Activated CD8-positive, alpha-beta memory T cell treated with anti-CD3 and anti-CD28 coated beads, Interleukin-2, amount 50 U/mL, for 48 hours (primary cell): ENCODE measurements around the gene UGT1A4.

Experiments used
- DNase-seq: peaks from one replicate; pipeline ENCODE4 v3.0.0-alpha.2; 2020

Gene UGT1A4

DNA sequence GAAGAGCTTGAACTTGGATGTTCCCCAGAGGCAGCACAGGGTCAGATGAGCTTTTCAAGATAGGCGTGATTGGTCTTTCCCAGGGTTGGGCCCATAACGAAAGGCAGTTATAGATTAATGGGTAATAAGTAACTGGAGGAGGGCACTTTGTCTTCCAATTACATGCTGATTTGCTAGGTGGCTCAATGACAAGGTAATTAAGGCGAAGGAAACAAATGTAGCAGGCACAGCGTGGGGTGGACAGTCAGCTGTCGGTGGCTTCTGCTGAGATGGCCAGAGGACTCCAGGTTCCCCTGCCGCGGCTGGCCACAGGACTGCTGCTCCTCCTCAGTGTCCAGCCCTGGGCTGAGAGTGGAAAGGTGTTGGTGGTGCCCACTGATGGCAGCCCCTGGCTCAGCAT lies at the start of gene UGT1A4:
Gene UGT1A4 (plus strand): TSS at position 185 of the 400 bp plus-strand sequence. CDS start 85 bp downstream, at position 270.
- DNase-seq = no peak

DNA sequence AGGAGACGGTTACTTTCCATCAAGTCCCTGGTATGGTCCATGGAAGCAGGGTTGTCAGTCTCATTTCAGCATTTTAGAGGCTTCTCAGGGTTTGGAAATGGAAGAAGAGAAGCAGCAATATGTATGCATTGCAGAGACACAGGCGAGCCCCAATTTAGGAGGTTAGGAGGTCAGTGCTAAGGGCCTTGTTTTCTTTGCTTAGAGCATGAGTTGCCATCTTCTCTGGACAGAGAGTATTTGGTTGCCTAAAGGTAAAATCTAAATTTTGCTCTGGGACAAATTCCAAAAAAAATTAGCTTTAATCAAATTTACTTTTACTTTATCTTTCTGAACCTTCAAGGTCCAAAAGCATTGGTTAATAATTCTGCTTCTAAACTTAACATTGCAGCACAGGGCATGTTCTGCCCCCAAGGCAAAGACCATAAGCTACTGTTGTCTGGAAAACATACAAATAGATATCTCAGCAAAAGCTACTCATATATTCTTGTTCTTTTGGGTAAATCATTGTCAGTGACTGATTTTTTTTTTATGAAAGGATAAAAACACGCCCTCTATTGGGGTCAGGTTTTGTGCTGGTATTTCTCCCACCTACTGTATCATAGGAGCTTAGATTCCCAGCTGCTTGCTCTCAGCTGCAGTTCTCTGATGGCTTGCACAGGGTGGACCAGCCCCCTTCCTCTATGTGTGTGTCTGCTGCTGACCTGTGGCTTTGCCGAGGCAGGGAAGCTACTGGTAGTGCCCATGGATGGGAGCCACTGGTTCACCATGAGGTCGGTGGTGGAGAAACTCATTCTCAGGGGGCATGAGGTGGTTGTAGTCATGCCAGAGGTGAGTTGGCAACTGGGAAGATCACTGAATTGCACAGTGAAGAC lies 47.0 kb upstream of the UGT1A4 start, which contains the start of gene UGT1A9:
Gene UGT1A9 (plus strand): TSS at position 609 of the 872 bp plus-strand sequence. CDS start 37 bp downstream, at position 646.
- no peak for DNase-seq

DNA sequence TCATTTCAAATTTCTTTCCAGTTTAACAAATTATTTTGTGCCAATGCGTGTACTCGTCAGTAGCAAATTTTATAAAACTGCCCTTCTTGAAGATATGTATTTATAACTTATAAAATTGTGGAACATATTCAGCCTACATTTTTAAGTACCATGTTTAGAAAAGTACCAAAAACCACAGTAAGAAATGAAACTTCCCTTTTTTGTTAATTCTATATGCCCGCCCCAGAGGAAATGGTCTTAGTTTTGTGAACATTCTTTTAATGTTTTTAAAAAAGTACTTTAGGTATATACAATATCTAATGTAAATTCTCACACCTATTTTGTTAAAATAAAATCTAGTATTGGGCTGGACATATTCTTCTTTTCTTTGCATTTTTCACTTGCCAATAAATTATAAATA lies 45.6 kb upstream of the UGT1A4 start:
- no peak for DNase-seq

DNA sequence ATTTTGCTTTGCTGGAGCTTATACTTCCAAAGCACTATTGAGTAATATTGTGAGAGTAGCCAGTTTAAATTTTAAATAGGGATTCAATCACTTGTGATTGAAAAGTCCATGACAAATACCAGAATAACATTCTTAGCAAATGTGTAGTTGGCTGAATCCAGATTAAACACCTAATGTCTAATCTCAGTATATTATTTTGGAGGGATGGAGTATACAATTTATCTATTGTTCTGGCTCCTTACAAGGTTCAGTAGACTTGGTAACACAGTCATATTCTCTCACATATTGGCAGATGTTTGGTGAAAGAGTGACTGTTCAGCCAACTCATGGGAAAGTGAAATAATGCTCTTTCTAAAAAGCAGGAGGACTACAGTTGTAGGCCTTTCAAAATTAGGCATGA lies 44.6 kb upstream of the UGT1A4 start:
- DNase-seq = no peak

DNA sequence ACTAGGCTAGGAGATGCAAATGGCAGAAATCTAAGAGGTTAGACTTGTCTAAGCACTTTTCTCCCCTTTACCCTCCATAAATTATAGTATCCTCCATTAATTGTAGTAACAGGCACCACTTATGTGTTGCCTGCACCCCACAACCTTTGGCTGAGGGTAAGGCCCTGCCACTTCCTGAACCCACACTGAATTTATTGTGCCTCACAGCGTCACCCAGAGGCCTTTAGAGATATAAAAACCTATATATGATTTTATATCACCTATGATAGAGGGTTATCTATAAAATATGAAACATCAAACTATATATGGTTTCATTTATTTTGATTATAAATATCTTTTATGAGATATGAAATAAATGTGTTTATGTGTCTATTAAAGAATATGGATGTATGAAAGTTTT lies 44.2 kb upstream of the UGT1A4 start:
- DNase-seq = no peak

DNA sequence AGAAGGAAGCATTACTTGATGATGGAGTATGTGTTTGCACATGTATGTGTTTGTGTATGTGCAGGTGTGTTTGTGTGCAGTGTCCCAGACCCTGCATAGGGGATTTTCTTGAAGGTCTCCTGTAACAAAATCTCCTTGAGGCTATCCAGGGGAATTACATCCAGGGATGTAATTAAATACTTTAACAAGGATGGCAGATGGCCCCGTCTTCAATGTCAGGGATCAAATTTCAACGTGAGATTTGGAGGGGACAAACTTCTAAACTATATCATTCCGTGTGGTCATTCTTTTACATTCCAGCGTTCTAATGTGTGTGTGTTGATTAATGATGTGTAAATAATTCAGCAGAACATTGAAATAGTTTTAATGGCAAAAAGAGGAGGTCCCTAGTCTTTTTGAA lies 43.5 kb upstream of the UGT1A4 start:
- DNase-seq = no peak

DNA sequence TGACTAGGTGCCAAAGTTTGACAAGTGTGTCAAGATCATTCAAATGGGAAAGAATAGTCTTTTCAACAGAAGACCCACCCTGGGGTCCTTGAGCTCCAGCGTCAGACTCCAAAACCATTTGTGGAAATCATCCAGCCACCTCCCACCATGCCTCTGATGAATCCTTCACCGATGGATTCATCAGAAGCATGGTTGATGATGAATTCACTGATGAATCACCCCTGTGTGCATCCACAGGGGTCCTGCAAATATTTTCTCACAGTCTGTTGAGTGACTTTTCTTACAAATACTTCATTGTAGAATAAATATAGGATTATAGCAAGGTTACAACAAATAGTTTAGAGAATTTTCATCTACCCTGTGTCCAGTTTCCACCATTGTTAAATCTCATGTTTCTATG lies 42.5 kb upstream of the UGT1A4 start:
- DNase-seq = no peak

DNA sequence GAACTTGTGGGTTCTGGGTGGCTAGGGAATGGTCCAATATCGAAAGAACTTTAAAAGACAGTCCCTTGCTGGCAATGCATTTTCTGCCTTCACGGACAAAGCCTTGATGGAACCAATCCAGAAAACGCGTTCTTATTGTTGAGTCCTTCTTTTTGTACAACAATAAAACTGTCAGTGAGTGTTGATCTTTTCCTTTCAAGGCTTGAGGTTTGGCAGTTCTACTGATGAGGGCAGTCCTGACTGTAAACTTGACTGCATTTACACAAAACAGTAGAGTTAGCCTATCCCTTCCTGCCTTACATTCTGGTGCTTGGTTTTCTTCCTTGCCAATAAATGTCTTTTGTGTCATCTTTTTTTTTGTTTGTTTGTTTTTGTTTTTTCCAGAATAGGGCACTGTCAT lies 39.3 kb upstream of the UGT1A4 start:
- DNase-seq = no peak

DNA sequence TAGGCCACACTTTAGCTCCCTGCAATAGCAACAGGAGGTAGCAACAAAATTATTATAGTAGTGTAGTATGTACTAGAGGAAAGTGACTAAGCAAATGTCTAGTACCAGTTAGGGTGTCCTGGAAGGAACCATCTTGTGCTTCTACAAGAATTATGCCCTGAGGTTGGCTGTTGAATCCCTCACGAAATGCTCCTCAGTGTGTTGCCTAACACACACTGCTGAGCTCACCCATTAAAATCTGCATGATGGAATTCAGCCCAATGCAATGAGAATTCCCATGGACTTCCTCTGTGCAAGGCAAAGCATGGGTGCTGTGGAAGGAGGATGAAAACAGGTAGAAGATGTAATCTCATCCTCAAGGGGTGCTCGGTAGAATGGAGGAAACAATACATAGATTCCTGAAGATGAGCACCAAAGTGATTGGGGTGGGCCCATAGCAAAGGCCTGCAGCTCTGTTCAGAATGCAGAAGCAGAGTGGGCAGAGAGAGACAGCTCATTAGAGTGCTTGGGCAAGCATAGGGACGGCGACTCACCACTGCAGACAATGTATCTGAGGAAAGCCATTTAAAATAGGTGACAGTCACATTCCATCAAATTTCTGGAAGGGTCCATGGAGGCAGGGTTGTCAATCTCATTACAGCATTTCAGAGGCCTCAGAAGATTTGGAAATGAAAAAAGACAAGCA lies 38.0 kb upstream of the UGT1A4 start:
- DNase-seq = no peak

DNA sequence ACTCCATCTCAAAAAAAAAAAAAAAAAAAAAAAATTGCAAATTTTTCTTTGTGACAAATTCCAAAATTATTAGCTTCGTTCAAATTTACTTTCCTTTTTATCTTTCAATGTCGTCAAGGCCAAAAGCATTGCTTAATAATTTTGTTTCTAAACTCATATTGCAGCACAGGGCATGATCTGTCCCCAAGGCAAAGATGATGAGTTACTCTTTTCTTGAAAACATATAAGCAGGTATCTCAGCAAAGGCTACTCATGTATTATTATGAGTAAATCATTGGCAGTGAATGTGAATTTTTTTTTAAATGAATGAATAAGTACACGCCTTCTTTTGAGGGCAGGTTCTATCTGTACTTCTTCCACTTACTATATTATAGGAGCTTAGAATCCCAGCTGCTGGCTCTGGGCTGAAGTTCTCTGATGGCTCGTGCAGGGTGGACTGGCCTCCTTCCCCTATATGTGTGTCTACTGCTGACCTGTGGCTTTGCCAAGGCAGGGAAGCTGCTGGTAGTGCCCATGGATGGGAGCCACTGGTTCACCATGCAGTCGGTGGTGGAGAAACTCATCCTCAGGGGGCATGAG lies 36.9 kb upstream of the UGT1A4 start, which contains the start of gene UGT1A7:
Gene UGT1A7 (plus strand): TSS at position 381 of the 579 bp plus-strand sequence. CDS start 37 bp downstream, at position 418.
- no peak for DNase-seq

DNA sequence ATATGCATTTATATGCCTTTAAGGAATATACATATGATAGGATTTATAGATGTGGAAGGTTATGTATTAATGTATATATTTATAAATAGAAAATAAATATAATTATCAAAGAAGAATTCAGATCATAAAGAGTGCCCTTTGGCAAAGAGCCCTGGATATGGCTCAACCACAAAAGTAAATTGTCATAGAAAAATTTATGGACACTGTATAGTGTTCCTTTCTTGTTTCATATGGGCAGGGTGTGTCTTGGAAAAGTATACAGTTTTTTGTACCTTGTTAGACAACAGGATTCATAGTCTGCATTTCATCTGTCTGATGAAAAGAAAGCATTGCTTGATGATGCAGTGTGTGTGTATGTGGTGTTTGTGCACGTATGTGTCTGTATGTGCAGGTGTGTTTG lies 33.9 kb upstream of the UGT1A4 start:
- no peak for DNase-seq

DNA sequence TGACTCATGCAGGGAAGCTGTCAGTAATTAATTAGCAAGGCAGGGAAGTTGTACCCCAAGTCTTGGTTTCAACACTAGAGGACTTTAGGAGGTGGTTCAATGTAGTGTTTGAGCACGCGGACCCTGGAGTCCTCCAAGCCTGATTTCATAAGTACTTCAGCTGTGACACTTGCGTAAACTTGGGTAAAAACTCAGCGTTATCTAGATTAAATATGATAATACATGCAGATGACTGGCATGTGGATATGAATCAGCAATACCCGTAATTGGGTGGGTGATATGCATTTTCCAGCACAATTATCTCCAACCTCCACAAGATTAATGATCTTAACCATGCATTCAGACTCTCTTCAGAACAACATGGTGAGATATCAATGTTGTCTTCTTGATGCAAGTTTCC lies 31.6 kb upstream of the UGT1A4 start:
- no peak for DNase-seq

DNA sequence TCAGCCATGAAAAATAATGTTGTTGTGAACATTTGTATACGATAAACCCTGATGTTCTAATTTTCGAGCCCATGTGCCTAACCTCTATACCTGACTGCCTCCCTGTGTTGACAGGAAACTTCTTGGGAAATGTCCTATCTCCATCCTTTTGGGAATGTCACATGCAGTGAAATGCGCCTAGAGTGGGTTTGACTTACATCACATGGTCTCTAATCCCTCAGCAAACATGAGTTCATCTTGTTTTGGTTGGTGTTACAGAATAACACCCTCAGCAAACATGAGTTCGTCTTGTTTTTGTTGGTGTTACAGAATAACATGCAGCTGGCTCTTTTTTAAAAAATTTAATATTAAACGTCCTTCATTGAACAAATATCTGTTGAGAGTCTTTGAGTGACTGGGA lies 30.2 kb upstream of the UGT1A4 start:
- DNase-seq = no peak

DNA sequence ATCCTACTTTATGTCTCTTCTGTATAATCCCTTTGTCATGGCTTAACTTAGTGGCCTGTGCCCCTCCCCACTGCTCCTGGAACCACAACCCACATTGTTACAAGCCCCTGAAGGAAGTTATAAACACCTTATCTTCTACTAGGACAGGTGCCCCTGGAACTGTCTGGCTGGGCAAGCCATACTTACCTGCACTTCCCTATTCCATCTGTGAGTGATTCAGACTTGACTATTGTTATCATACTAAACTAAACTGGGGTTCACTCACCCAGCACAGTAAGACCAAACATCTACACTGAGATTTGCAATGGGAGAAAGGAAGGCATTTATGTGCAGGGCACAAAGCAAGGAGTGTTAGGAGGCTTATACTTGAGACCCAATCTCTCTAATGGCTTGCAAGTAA lies 29.5 kb upstream of the UGT1A4 start:
- no peak for DNase-seq

DNA sequence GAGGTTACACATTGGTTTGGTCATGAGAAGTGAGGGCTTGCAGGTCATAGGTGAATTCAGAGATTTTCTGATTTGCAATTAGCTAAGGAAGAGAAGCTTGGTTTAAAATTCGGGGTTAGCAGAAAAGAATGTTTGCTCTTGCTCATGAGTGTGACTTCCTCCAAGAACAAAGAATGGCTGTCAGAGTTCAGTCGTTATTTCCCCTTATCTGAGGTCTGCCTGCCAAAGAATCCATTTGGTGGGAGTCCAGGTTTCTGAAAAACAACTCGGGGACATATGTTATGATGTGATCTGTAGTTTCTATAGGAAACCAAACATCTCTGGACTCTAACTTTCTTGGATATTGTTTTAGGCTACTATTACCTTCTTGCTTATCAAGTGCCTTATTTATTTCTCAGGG lies 29.0 kb upstream of the UGT1A4 start:
- no peak for DNase-seq

DNA sequence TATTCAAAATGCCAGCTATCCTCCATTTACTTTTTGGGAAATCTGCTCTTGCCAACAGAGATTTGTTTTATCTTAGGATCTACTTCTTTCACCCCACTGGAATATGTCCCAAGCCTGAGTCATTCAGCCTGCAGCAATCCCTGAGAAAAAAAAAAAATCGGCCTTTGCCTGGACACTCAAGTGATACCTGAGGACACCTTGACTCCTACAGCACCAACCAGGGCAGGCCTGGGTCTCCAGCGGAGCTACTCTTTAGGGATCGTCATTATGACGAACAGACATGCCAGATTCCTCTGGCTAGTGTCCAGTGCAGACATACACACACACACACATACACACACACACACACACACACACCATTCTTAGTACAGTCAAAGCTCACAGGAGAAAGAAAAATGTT lies 28.1 kb upstream of the UGT1A4 start:
- no peak for DNase-seq

DNA sequence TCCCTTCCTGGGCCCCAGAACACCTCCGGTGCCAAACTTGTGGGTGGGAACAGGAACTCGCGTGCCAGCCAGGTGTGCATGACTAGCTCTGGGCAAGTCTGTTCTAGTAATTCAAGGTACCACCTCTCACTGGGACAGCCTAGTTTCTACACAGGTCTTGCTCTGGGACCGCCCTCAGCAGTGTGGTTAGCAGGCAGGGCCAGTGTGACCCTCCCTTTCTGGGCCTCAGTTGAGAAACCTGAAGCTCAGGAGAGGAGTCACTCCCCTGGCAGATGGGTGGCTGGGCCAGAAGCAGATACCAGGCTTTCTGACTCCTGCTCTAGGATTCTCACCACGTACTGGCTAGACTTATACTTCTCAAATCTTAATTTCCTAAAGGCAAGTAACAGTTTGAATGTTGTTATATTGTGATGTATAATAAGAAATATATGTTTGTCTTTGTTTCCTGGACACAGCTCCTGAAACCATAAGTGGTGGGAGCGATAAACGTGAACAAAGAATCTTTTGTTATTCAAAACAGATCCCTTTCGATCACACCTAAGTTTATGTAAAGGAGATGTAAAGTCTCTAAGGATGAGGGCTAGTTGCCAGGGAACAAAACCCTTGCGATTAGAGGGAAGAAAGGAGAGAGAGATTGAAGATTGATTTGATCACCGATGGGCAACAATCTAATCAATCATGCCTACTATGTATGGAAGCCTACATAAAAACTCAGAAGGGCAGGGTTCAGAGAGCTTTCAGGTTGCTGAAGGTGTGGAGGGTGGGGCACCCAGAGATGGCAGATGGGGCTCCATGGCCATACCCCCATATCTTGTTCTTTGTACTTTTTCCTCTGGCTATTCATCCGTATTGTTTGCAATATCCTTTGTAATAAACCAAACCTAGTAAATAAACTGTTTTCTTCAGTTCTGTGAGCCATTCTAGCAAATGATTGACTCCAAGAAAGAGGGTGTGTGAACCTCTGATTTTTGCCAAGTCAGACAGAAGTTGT lies 26.8 kb upstream of the UGT1A4 start:
- no peak for DNase-seq

DNA sequence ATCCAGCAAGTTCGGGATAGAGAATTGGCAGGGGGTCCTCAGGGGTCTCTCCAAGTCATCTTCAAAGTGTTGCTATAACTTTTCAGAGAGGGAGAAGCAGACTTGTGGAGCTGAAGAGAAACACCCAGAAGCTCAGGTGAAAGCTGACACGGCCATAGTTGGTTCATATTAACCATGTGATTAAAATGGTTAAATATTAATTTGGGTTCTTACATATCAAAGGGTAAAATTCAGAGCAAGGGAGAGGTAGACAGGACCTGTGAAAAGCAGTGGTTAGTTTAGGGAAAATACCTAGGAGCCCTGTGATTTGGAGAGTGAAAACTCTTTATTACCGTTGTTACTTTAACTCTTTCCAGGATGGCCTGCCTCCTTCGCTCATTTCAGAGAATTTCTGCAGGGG lies 25.9 kb upstream of the UGT1A4 start, which contains the start of gene UGT1A6:
Gene UGT1A6 (plus strand): TSS at position 243 of the 400 bp plus-strand sequence. CDS start 115 bp downstream, at position 358.
- DNase-seq = no peak

DNA sequence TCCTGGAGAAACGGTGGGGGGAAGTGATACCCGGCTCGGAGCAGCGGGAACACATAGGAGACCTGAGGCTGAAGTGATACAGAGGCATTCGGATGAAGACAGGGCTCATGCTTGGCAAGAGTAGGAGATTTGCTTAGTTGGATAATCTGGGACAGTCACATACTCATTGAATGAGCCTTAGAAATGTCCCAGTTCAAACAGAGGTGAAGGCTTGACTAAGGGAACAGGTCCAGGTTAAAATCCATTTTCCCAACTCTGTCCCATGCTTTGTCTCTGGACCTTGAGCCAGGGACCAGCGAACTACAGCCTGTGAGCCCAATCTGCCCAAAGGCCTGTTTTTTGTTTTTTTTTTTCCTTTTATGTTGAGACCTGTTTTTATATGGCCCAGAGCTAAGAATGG lies 24.6 kb upstream of the UGT1A4 start:
- no peak for DNase-seq

DNA sequence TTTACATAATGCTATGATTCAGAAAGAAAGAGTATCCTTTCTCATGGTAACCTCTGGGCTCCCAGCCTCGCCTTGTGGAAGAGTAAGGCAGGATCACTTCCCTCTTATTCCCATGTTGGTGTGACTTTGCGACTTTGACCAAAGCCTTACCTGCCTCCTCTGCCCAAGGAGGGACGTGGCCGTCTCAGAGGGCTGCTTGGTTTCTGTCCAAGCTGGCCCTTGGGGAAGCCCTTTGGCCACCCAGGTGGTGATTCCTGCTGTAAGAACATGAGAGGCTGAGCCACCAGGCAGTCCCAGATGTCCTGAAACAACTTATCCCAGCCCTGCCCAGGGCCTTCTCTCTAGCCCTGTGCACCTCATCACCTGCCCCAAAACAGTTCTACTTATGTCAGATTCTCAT lies 19.8 kb upstream of the UGT1A4 start:
- DNase-seq = no peak

DNA sequence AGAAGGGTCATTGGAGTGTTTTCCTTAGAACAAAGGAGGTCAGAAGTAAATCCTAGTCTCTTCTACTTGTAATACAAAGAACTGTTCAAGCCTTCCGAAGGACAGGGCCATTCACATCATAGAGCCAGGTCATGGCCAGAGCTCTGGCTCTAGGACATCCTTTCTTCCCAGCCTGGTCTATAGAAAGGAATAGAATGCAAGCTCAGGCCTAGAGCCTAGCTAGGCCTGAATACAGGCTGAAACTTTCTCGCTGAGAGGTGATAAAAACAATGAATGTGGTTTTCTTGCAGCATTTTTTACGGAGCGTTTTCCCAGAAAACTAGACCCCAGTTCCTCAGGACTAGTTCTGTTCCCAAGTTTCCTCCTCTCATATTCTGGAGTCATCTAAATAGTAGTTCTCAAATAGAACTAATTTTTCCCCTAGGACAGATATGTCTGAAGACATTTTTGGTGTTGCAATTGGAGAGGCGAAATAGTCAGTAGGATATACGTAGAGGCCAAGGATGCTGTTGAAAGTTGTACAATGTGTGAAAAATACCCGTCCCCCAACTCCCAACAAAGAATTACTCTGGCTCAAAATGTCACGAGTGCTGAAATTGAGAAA lies 19.0 kb upstream of the UGT1A4 start:
- no peak for DNase-seq
